Tibial nerve (tissue), 3 donors: ENCODE results near the gene TMEM26.

Source experiments
- CTCF ChIP-seq, 5 experiments: fragments of 200-600 bp in 3 of 5; fragments of 450-650 bp in 2 of 5; sonication (generic) in 3 of 5; IDR thresholded peaks; one replicate each; pipeline ENCODE4 v1.5.1; 2016 to 2019; ENCODE audit warnings: antibody characterized with exemption in 5 of 5, mild to moderate bottlenecking in 3 of 5, moderate library complexity in 2 of 5
- POLR2A ChIP-seq, 2 donors: fragments of 450-650 bp; IDR thresholded peaks; one replicate each; pipeline ENCODE4 v1.6.1; 2017; ENCODE audit warnings: antibody characterized with exemption in 2 of 2, mild to moderate bottlenecking in 2 of 2, moderate library complexity in 2 of 2

- no peak for TF ChIP-seq POLR2A (IDR thresholded peaks at IDR 0.05)
- no peak for TF ChIP-seq CTCF (IDR thresholded peaks at IDR 0.05)
These were observed 76.2 kb downstream of the TMEM26 start for GRCh38 chr10:61376908-61377368.
